HepG2 (cell line): ENCODE results near the gene PSMB3. TPM values are rescaled to one million over a fixed set of nuclear protein-coding genes. Genes with fewer than 3 reads are reported as not detected.

Source experiments
- CBX1 ChIP-seq: IDR thresholded peaks from one replicate; pipeline ENCODE4 v1.6.1; 2016; ENCODE audit warnings: antibody characterized with exemption, low read depth
- GMEB1 ChIP-seq: sonication (generic); formaldehyde crosslinking; IDR thresholded peaks from 2 replicates; pipeline ENCODE4 v1.5.1; 2020; ENCODE audit warnings: missing genetic modification reagents, mild to moderate bottlenecking, borderline replicate concordance
- IRF2 ChIP-seq: IDR thresholded peaks from 2 replicates; pipeline ENCODE4 v1.6.1; 2018; ENCODE audit warnings: missing genetic modification reagents, missing compliant biosample characterization
- NFE2L2 ChIP-seq: fragments of 150-350 bp; IDR thresholded peaks from 2 replicates; pipeline ENCODE4 v1.6.1; 2014; ENCODE audit warnings: low read length
- NFKBIZ ChIP-seq: IDR thresholded peaks from 2 replicates; pipeline ENCODE4 v1.6.1; 2018; ENCODE audit warnings: missing genetic modification reagents, missing compliant biosample characterization
- REST ChIP-seq, 2 experiments: IDR thresholded peaks; 2 replicates each; pipeline ENCODE4 v1.6.1; 2011 to 2012; ENCODE audit warnings: low read length in 2 of 2, borderline replicate concordance in 1 of 2, low read depth in 1 of 2, mild to moderate bottlenecking in 1 of 2, moderate library complexity in 1 of 2
- SP1 ChIP-seq, 2 experiments: fragments of 450-650 bp in 1 of 2; sonication (generic) in 1 of 2; formaldehyde crosslinking in 1 of 2; IDR thresholded peaks; 2 replicates each; pipeline versions ENCODE4 v1.4.0 to v1.6.1; 2016 to 2020; ENCODE audit warnings: missing genetic modification reagents in 1 of 2
- ZMAT5 ChIP-seq: sonication (generic); formaldehyde crosslinking; IDR thresholded peaks from 2 replicates; pipeline ENCODE4 v1.5.0; 2020; ENCODE audit warnings: mild to moderate bottlenecking, low read depth, missing genetic modification reagents, borderline replicate concordance
- ZNF407 ChIP-seq: sonication (generic); formaldehyde crosslinking; IDR thresholded peaks from one replicate; pipeline ENCODE4 v1.5.1; 2020; ENCODE audit warnings: mild to moderate bottlenecking, missing genetic modification reagents; ENCODE audit errors: not compliant biosample characterization
- ZNF562 ChIP-seq: sonication (generic); formaldehyde crosslinking; IDR thresholded peaks from 2 replicates; pipeline ENCODE4 v1.8.0; 2022; ENCODE audit warnings: missing genetic modification reagents, borderline replicate concordance
- ZNF576 ChIP-seq: sonication (generic); formaldehyde crosslinking; IDR thresholded peaks from 2 replicates; pipeline ENCODE4 v1.4.0; 2020; ENCODE audit warnings: mild to moderate bottlenecking, missing genetic modification reagents
- ZNF775 ChIP-seq: sonication (generic); formaldehyde crosslinking; IDR thresholded peaks from 2 replicates; pipeline ENCODE4 v1.4.0; 2020; ENCODE audit warnings: missing genetic modification reagents, mild to moderate bottlenecking, moderate library complexity, borderline replicate concordance
- ZNF781 ChIP-seq: sonication (generic); formaldehyde crosslinking; IDR thresholded peaks from 2 replicates; pipeline ENCODE4 v1.5.1; 2020; ENCODE audit warnings: borderline replicate concordance, mild to moderate bottlenecking, missing genetic modification reagents; ENCODE audit errors: not compliant biosample characterization
- ZNF839 ChIP-seq: sonication (generic); formaldehyde crosslinking; IDR thresholded peaks from 2 replicates; pipeline ENCODE4 v1.4.0; 2020; ENCODE audit warnings: missing genetic modification reagents, mild to moderate bottlenecking, borderline replicate concordance
- polyA plus RNA-seq, 8 experiments: library from polyadenylated mRNA; depleted of rRNA in 3 of 8; stranded (reverse) in 7 of 8; unstranded in 1 of 8; fragments of >200 nt; fragmentation: Illumina TruSeq in 4 of 8; extraction: Trizol in 4 of 8; gene quantifications; 2 replicates each; pipeline versions ENCODE4 v1.2.1 to v1.2.3, GENCODE V29; 2011 to 2016; ENCODE audit warnings: low read depth in 4 of 8, missing spikeins in 1 of 8, mixed read lengths in 1 of 8; ENCODE audit not compliant: insufficient read depth in 1 of 8
- total RNA-seq, 5 experiments: library from RNA; depleted of rRNA; stranded (reverse); fragments of >200 nt; fragmentation: Illumina TruSeq; extraction: Trizol; gene quantifications; 2 replicates each; pipeline ENCODE4 v1.2.3, GENCODE V29; 2016; ENCODE audit warnings: low read depth in 1 of 5

PSMB3 gene
- total and polyA plus RNA-seq, 2 of the 13 experiments (the other 11 are each of a cell fraction or from before 2014, with no cell fraction given) = 366 to 517 TPM

GRCh38 chr17:38729886-38730525, 22.5 kb upstream of the PSMB3 start, which contains the start of gene CISD3 (continued):
- TF ChIP-seq ZNF407 (CRISPR knock-in tag) = no peak
- no peak for TF ChIP-seq NFE2L2
- no peak for TF ChIP-seq ZNF781
- TF ChIP-seq IRF2 (CRISPR knock-in tag) = no peak
- TF ChIP-seq ZNF775 (CRISPR knock-in tag) = no peak
- peak; percentile 22; the same call in 1 of the 2 replicates for TF ChIP-seq GMEB1 (CRISPR knock-in tag)
- TF ChIP-seq SP1 (IDR thresholded peaks at IDR 0.05) = no peak
- TF ChIP-seq SP1 (CRISPR knock-in tag; IDR thresholded peaks at IDR 0.05) = no peak; the same call in 1 of the 2 replicates
- peak; percentile 95 for TF ChIP-seq ZNF839 (CRISPR knock-in tag)
- TF ChIP-seq ZNF562 (CRISPR knock-in tag) = no peak
- TF ChIP-seq ZMAT5 = no peak
- TF ChIP-seq REST (IDR thresholded peaks at IDR 0.05; ENCODE audit: borderline replicate concordance in 1 of 2, low read depth in 1 of 2, low read length in 2 of 2) = no peak
- TF ChIP-seq NFKBIZ (CRISPR knock-in tag) = no peak
- TF ChIP-seq ZNF576 (CRISPR knock-in tag) = 0 out of 2 replicates have a peak, but pooled peaks have one; percentile 7
- peak; percentile 53 for TF ChIP-seq CBX1
